H54 (cell line): Measurements from ENCODE around the gene LRP5.
A peak's percentile ranks its signal among the peaks of the same experiment; 100 is the strongest.

Experiments used
- DNase-seq: peaks from one replicate; pipeline ENCODE4 v3.0.0; 2011; ENCODE audit warnings: low spot score, mixed read lengths; ENCODE audit not compliant: insufficient read length
- FAIRE-seq: peaks from 3 replicates; lab custom pipeline; 2011; peaks lifted over from hg19 to GRCh38; lab: Jason Lieb, UNC
- POLR2A ChIP-seq: IDR thresholded peaks from 2 replicates; pipeline ENCODE4 v1.6.1; 2011; ENCODE audit warnings: low read depth, mild to moderate bottlenecking, low read length

Gene LRP5

GRCh38 chr11:68311160-68312116, 953 bp upstream of the LRP5 start:
- DNase-seq (no peak), FAIRE-seq (no peak)
- no peak for TF ChIP-seq POLR2A

GRCh38 chr11:68312780-68313573, 586 bp downstream of the LRP5 start:
- FAIRE-seq (no peak), DNase-seq (no peak)
- no peak for TF ChIP-seq POLR2A

GRCh38 chr11:68313574-68314202, 1.3 kb downstream of the LRP5 start:
- FAIRE-seq (no peak), DNase-seq (no peak)
- no peak for TF ChIP-seq POLR2A

GRCh38 chr11:68314203-68315170, 2.1 kb downstream of the LRP5 start:
- no peak for TF ChIP-seq POLR2A
- FAIRE-seq (no peak), DNase-seq (peak; percentile 82)

DNA sequence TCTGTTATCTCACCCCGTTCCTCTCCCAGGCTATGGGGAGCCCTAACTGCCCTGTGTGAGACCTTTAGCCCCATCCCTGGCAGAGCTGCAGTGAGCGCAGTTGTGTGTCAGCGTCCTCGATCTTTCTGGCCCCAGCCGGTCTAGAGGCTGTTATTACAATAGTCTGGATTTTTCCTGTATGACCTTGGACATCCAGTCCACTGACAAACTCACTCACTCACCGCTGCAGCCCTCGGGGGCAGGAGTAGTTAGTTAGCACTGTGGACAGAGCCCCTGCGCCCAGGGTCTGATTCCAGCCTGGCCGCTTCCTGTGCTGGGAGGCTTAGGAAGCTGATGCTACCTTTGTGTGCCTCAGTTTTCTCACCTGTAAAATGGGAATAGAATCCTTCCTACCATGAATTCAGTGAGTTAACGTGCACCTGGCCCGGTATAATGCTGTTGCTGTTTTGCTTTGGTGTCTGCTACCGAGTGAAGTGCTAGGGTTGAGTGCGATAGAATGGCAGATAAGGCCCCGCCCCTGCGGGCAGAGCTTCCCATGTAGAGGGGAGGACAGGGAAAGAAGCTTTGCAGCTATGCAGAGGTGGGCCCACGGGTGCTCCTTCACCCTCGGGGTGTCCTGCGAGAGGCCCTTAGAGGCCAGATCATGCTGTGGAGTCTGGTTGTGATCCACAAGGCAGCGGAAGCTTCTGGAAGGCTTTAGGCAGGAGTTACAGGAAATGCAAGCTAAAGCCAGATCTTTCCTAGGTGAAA, 3.0 kb downstream of the LRP5 start:
- peak; percentile 87 for DNase-seq

GRCh38 chr11:68317147-68317785, 4.9 kb downstream of the LRP5 start:
- TF ChIP-seq POLR2A = no peak
- DNase-seq = no peak
- no peak for FAIRE-seq

More for the DNA sequence above, 3.0 kb downstream of the LRP5 start:
- no peak for TF ChIP-seq POLR2A
- FAIRE-seq = no peak

- no peak for TF ChIP-seq POLR2A
- FAIRE-seq (no peak), DNase-seq (no peak)
Measured at GRCh38 chr11:68321293-68322051, 9.1 kb downstream of the LRP5 start.

DNA sequence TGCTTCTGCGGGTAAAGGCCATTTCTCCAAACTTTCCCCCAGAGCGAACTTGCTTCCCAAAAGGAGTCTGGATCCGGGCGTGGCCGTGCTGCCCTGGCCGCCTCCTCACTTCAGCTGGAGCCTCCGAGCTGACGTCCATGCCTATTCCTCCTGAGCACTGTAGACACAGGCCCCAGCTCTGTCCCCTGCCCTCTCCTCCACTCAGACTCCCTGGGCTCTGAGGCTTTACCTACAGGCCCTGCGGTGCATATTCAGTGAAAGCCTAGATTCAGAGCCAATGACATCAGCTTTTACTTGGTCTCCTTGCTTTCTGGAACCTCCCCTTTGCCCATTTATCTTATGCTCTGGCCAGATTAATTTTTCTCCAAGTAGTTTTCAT, 9.7 kb downstream of the LRP5 start:
- FAIRE-seq (no peak), DNase-seq (no peak)

DNA sequence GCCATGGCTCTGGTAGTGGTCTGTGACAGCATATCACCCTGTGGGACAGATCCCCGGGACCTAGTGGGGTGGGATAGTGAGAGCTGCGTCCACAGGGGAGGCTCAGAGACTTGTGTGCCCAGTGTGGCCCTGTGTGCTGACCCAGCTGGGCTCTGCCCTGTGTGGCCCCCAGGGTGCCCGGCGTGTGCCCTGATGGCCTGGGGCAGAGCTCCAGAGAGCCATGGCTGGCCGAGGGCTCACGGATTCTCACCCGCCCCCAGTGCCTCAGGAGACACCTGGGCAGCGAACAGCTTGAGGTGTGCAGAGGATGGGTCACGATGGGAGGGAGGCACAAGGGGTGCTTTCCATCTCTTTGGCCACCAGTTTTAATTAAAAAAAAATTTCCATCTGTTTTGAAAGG, 11.8 kb downstream of the LRP5 start:
- DNase-seq (no peak), FAIRE-seq (no peak)
- no peak for TF ChIP-seq POLR2A

More for the DNA sequence above, 9.7 kb downstream of the LRP5 start:
- no peak for TF ChIP-seq POLR2A

- TF ChIP-seq POLR2A = no peak
- FAIRE-seq (no peak), DNase-seq (no peak)
Measured at GRCh38 chr11:68324695-68325094, 12.3 kb downstream of the LRP5 start.

- DNase-seq (no peak), FAIRE-seq (no peak)
- TF ChIP-seq POLR2A = no peak
Measured at GRCh38 chr11:68325183-68325906, 13.0 kb downstream of the LRP5 start.
